H1 (cell line): ENCODE measurements around the gene NKAIN4. TPM values are rescaled to one million over a fixed set of nuclear protein-coding genes. Genes with fewer than 3 reads are reported as not detected.

Experiments used
- CTCF ChIA-PET: fragments of 300-600 bp; sonication (Branson Sonifier 250); formaldehyde crosslinking; loops from one replicate; lab custom pipeline; 2021; ENCODE audit not compliant: partially characterized antibody; lab: Charles Lee
- POLR2A ChIA-PET: fragments of 300-600 bp; sonication (Branson Sonifier 250); formaldehyde crosslinking; loops from one replicate; lab custom pipeline; 2021; ENCODE audit warnings: inconsistent platforms; ENCODE audit not compliant: partially characterized antibody; lab: Charles Lee
- DNase-seq, 2 experiments: peaks; one replicate each; pipeline versions ENCODE4 v3.0.0 to v3.0.0-alpha.2; 2010 to 2022; ENCODE audit warnings: low spot score in 2 of 2, low read depth in 1 of 2, mixed read lengths in 1 of 2
- FAIRE-seq: peaks from 2 replicates; lab custom pipeline; 2011; peaks lifted over from hg19 to GRCh38; lab: Jason Lieb, UNC
- H2AFZ ChIP-seq: 2 replicates; pipeline ENCODE4 v1.8.1; 2012; ENCODE audit warnings: low read length, inconsistent platforms
- H2AK5ac ChIP-seq: 2 replicates; pipeline ENCODE4 v1.6.1; 2013; ENCODE audit warnings: low read depth, low read length
- H2BK120ac ChIP-seq: replicated peaks from 2 replicates; pipeline ENCODE3; 2013; ENCODE audit warnings: low read depth, low read length, inconsistent platforms
- H2BK12ac ChIP-seq: 2 replicates; pipeline ENCODE4 v1.6.1; 2013; ENCODE audit warnings: low read depth, low read length
- H2BK15ac ChIP-seq: 2 replicates; pipeline ENCODE4 v1.6.1; 2013; ENCODE audit warnings: low read length
- H2BK20ac ChIP-seq: 2 replicates; pipeline ENCODE4 v1.6.1; 2013; ENCODE audit warnings: low read length
- H2BK5ac ChIP-seq: 2 replicates; pipeline ENCODE4 v1.6.1; 2013; ENCODE audit warnings: low read depth, low read length
- H3K14ac ChIP-seq: 2 replicates; pipeline ENCODE4 v1.6.1; 2013; ENCODE audit warnings: inconsistent platforms; ENCODE audit not compliant: insufficient read length
- H3K18ac ChIP-seq: 2 replicates; pipeline ENCODE4 v1.6.1; 2013; ENCODE audit warnings: low read length; ENCODE audit errors: extremely low read depth
- H3K23ac ChIP-seq: 2 replicates; pipeline ENCODE4 v1.6.1; 2013; ENCODE audit warnings: inconsistent platforms; ENCODE audit not compliant: insufficient read length
- H3K23me2 ChIP-seq: 2 replicates; pipeline ENCODE4 v1.6.1; 2013; ENCODE audit warnings: low read depth, low read length
- H3K27ac ChIP-seq: 2 replicates; pipeline ENCODE4 v1.6.1; 2011; ENCODE audit warnings: low read depth, low read length, inconsistent platforms
- H3K27me3 ChIP-seq, 4 experiments: replicated peaks in 1 of 4; 1 replicate in 1 of 4; 2 replicates in 3 of 4; pipeline versions ENCODE4 v1.6.1 to v1.8.1; 2011 to 2013; ENCODE audit warnings: low read length in 3 of 4, mild to moderate bottlenecking in 3 of 4, inconsistent platforms in 2 of 4, mixed read lengths in 2 of 4, moderate library complexity in 1 of 4; ENCODE audit not compliant: control insufficient read depth in 3 of 4, insufficient read depth in 3 of 4; ENCODE audit errors: extremely low read depth in 1 of 4
- H3K36me3 ChIP-seq, 4 experiments: 2 replicates each; pipeline versions ENCODE4 v1.6.1 to v1.8.1; 2011 to 2013; ENCODE audit warnings: mild to moderate bottlenecking in 4 of 4, low read length in 3 of 4, moderate library complexity in 2 of 4, control low read depth in 1 of 4, inconsistent platforms in 1 of 4; ENCODE audit not compliant: insufficient read depth in 4 of 4, control insufficient read depth in 2 of 4
- H3K4ac ChIP-seq: replicated peaks from 2 replicates; pipeline ENCODE3; 2013; ENCODE audit warnings: low read length, low read depth, mixed read lengths, inconsistent platforms; ENCODE audit not compliant: insufficient read length
- H3K4me1 ChIP-seq, 4 experiments: replicated peaks in 1 of 4; 1 replicate in 1 of 4; 2 replicates in 3 of 4; pipeline versions ENCODE4 v1.6.1 to v1.8.1; 2011 to 2013; ENCODE audit warnings: low read length in 3 of 4, inconsistent platforms in 2 of 4, mixed read lengths in 1 of 4; ENCODE audit not compliant: insufficient read depth in 4 of 4, control insufficient read depth in 3 of 4
- H3K4me2 ChIP-seq, 2 experiments: 2 replicates each; pipeline versions ENCODE4 v1.6.1 to v1.8.1; 2011 to 2013; ENCODE audit warnings: low read depth in 2 of 2, low read length in 2 of 2, control low read depth in 1 of 2, inconsistent platforms in 1 of 2, mild to moderate bottlenecking in 1 of 2; ENCODE audit not compliant: insufficient read depth in 1 of 2
- H3K4me3 ChIP-seq, 4 experiments: fragments of 200-600, 300-600 bp in 1 of 4; sonication (generic), shearing (Covaris generic), sonication (Bioruptor Twin) in 1 of 4; 2 replicates each; pipeline versions ENCODE4 v1.5.1 to v1.8.1; 2011 to 2016; ENCODE audit warnings: low read length in 4 of 4, low read depth in 3 of 4, control low read depth in 2 of 4, inconsistent platforms in 2 of 4, mild to moderate bottlenecking in 2 of 4, mixed read lengths in 1 of 4, moderate library complexity in 1 of 4; ENCODE audit not compliant: insufficient read depth in 2 of 4; ENCODE audit errors: extremely low read depth in 1 of 4
- H3K56ac ChIP-seq: replicated peaks from 2 replicates; pipeline ENCODE3; 2013; ENCODE audit warnings: low read depth, mild to moderate bottlenecking, mixed read lengths, low read length, inconsistent platforms; ENCODE audit not compliant: insufficient read length
- H3K79me1 ChIP-seq: 2 replicates; pipeline ENCODE4 v1.6.1; 2013; ENCODE audit warnings: low read depth, low read length, control low read depth
- H3K79me2 ChIP-seq, 2 experiments: 2 replicates each; pipeline versions ENCODE4 v1.6.1 to v1.8.1; 2012 to 2013; ENCODE audit warnings: low read length in 2 of 2, mild to moderate bottlenecking in 2 of 2, inconsistent platforms in 1 of 2; ENCODE audit not compliant: insufficient read depth in 2 of 2, control insufficient read depth in 1 of 2
- H3K9ac ChIP-seq, 4 experiments: replicated peaks in 1 of 4; 1 replicate in 1 of 4; 2 replicates in 3 of 4; pipeline versions ENCODE4 v1.6.1 to v1.8.1; 2011 to 2013; ENCODE audit warnings: low read depth in 3 of 4, low read length in 3 of 4, control low read depth in 2 of 4, mild to moderate bottlenecking in 2 of 4, moderate library complexity in 2 of 4, inconsistent platforms in 1 of 4; ENCODE audit errors: extremely low read depth in 1 of 4
- H3K9me3 ChIP-seq, 2 experiments: 2 replicates each; pipeline versions ENCODE4 v1.6.1 to v1.8.1; 2012 to 2013; ENCODE audit warnings: mild to moderate bottlenecking in 2 of 2, moderate library complexity in 2 of 2, control low read depth in 1 of 2, inconsistent platforms in 1 of 2, low read depth in 1 of 2, low read length in 1 of 2, mixed read lengths in 1 of 2; ENCODE audit not compliant: insufficient read depth in 2 of 2
- H4K20me1 ChIP-seq, 2 experiments: replicated peaks in 1 of 2; 2 replicates each; pipeline versions ENCODE3 to v1.8.1; 2011 to 2013; ENCODE audit warnings: inconsistent platforms in 2 of 2, low read length in 2 of 2, mild to moderate bottlenecking in 1 of 2; ENCODE audit not compliant: insufficient read depth in 2 of 2, control insufficient read depth in 1 of 2
- H4K5ac ChIP-seq: 2 replicates; pipeline ENCODE4 v1.6.1; 2013; ENCODE audit warnings: low read length, low read depth, mixed read lengths, inconsistent platforms; ENCODE audit not compliant: insufficient read length
- H4K8ac ChIP-seq: 2 replicates; pipeline ENCODE4 v1.8.0; 2013; ENCODE audit warnings: mild to moderate bottlenecking, moderate library complexity, low read length, inconsistent platforms; ENCODE audit not compliant: insufficient read depth; ENCODE audit errors: extremely low read depth
- H4K91ac ChIP-seq: replicated peaks from 2 replicates; pipeline ENCODE3; 2013; ENCODE audit warnings: low read length, mixed read lengths, inconsistent platforms; ENCODE audit not compliant: insufficient read length
- NANOG ChIP-seq: IDR thresholded peaks from 2 replicates; pipeline ENCODE4 v1.6.1; 2011; ENCODE audit warnings: low read length, low read depth, mild to moderate bottlenecking, inconsistent platforms; ENCODE audit not compliant: insufficient read depth, poor library complexity, severe bottlenecking
- POLR2AphosphoS5 ChIP-seq: IDR thresholded peaks from 2 replicates; pipeline ENCODE4 v1.6.1; 2011; ENCODE audit warnings: low read depth, low read length
- SP1 ChIP-seq: IDR thresholded peaks from 2 replicates; pipeline ENCODE4 v1.6.1; 2011; ENCODE audit warnings: low read depth, low read length
- YY1 ChIP-seq: IDR thresholded peaks from 2 replicates; pipeline ENCODE4 v1.6.1; 2011; ENCODE audit warnings: low read depth, mild to moderate bottlenecking, low read length
- WGBS, 2 experiments: shearing (Covaris generic) in 1 of 2; methylation state at CpG; one replicate each; pipeline versions ENCODE4 v1.1.6 to v1.1.7; 2013 to 2015; ENCODE audit warnings: low lambda C conversion rate in 2 of 2, mixed read lengths in 2 of 2, inconsistent platforms in 1 of 2, low coverage in 1 of 2, missing lambda C conversion rate in 1 of 2; ENCODE audit not compliant: insufficient replicate concordance in 2 of 2, insufficient coverage in 1 of 2, insufficient read length in 1 of 2; ENCODE audit errors: extremely low coverage in 1 of 2, missing lambda C conversion rate in 1 of 2; 5-methylcytosine and 5-hydroxymethylcytosine counted together
- polyA plus RNA-seq, 7 experiments: library from polyadenylated mRNA; depleted of rRNA in 3 of 7; stranded (reverse) in 5 of 7; unstranded in 2 of 7; fragments of >200 nt in 5 of 7; fragments of 200-250 nt in 2 of 7; gene quantifications; 1 replicate in 5 of 7; 2 replicates in 1 of 7; 4 replicates in 1 of 7; pipeline versions ENCODE4 v1.2.1 to v1.2.3, GENCODE V29; 2011 to 2013; ENCODE audit warnings: missing spikeins in 2 of 7, mixed read lengths in 2 of 7
- total RNA-seq: library from RNA; stranded (reverse); fragmentation: NEBNext Ultra II Directional; extraction: Animal tissue kit (Norgen Biotek cat#: 25700); gene quantifications from 2 replicates; pipeline ENCODE4 v1.2.1, GENCODE V29; 2021

NKAIN4 gene
- total and polyA plus RNA-seq, 2 of the 8 experiments (the other 6 are each of a cell fraction or from before 2014, with no cell fraction given), result 6.9 to 17.0 TPM

DNA sequence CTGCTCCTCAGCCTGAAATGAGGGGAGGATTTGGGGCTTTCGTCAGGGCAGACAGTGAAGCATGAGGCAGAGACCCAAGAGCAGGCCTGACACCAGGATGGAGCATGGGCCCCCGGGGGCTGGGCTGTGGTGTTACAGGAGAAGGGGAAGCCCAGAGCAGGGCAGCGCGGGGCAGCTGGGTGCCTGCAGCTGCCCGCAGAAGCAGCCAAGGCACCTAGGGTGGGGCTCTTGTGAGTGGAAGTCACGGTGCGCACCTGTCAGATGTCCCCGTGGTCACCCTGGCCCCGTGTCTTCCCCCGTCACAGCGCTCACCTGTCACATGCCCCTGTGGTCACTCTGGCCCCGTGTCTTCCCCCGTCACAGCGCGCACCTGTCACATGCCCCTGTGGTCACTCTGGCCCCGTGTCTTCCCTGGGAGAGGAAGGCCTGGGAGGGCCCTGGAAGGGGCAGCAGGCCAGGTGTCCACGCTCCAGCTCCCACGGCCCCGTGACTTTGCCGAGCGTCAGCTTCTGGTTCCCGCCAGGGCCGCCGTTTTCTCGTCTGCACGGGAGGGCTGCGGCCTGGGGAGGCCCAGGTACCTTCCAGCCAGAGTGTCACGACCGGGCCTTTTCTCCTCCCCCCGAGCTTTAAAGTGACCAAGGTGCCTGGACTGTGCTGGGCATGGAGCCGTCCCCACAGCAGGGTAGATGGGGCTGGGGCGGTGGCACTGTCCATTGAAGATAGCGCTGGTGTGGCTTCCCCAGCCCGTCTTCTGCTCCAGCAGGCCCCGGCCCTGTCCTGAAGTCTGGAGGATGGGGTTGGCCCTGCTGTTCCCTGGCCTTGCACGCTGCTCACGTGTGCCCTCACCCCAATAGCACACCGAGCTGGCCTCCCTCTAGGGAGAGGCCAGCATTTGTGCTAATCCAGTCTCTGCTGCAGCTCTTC, 27.7 kb upstream of the NKAIN4 start:
- H2BK15ac ChIP-seq, result no peak overlapping the region
- no peak for TF ChIP-seq NANOG
- TF ChIP-seq POLR2AphosphoS5, result no peak
- TF ChIP-seq YY1, result no peak
- TF ChIP-seq SP1, result no peak
- no peak overlapping the region for H4K91ac ChIP-seq
- 90% methylated on average over 36 of the region's 38 CpGs; no CpG with 5 or more reads in 1 of the 2 experiments for WGBS, 2 experiments
- H2AFZ ChIP-seq, result no peak overlapping the region
- peaks cover 2% of the 10 kb centered on the region; the same call in 1 of the 2 replicates for H3K23me2 ChIP-seq
- H2BK5ac ChIP-seq, result no peak overlapping the region; the same call in 1 of the 2 replicates
- H3K4me2 ChIP-seq, result no peak overlapping the region
- ChIA-PET CTCF (interaction anchor here (0.8 to 9.6 kb wide), 26 partner anchors 9 to 339 kb away, joined by 3 to 82 read pairs (median 6); partner anchors contain the start of genes ARFGAP1 and BIRC7), POLR2A (interaction anchor here (1.1 to 5.3 kb wide), 3 partner anchors 10 to 67 kb away, joined by 3 to 26 read pairs (median 6); partner anchors contain the start of gene COL20A1)
- no peak overlapping the region for H2BK12ac ChIP-seq
- no peak overlapping the region for H3K9ac ChIP-seq
- no peak overlapping the region for H3K14ac ChIP-seq
- no peaks in the 10 kb centered on the region for H3K79me2 ChIP-seq
- no peak for FAIRE-seq
- H3K9me3 ChIP-seq, result no peaks in the 10 kb centered on the region
- no peaks in the 10 kb centered on the region for H3K27me3 ChIP-seq
- DNase-seq, result no peak
- H2BK120ac ChIP-seq, result no peak overlapping the region
- no peak overlapping the region for H2AK5ac ChIP-seq
- peaks cover 6 to 39% (median 22%) of the 10 kb centered on the region in 4 experiments for H3K36me3 ChIP-seq
- no peak overlapping the region for H2BK20ac ChIP-seq
- H3K4me1 ChIP-seq, result no peaks in the 10 kb centered on the region
- no peak overlapping the region for H3K18ac ChIP-seq
- no peak overlapping the region for H4K5ac ChIP-seq
- H4K8ac ChIP-seq, result no peak overlapping the region
- H3K56ac ChIP-seq, result no peak overlapping the region
- peaks cover 11 to 23% of the 10 kb centered on the region in 2 experiments for H4K20me1 ChIP-seq
- H3K4ac ChIP-seq, result no peak overlapping the region
- H3K4me3 ChIP-seq, result no peak overlapping the region
- peaks cover 4% of the 10 kb centered on the region; the same call in 1 of the 2 replicates for H3K79me1 ChIP-seq
- no peak overlapping the region for H3K27ac ChIP-seq
- no peak overlapping the region for H3K23ac ChIP-seq
